NCI-H187 treated with DMSO at 0.1 percent for 48 hours (cell line): Measurements from ENCODE around the gene HDAC10.

Experiments used
- DNase-seq: peaks from one replicate; lab custom pipeline; 2025; lab: John Stamatoyannopoulos, UW

HDAC10 gene

GRCh38 chr22:50250555-50251476, at the start of gene HDAC10:
Gene HDAC10 (minus strand): TSS chr22:50251265. CDS start chr22:50251032, 233 bp downstream.
- no peak for DNase-seq

GRCh38 chr22:50300620-50301257, 49.7 kb upstream of the HDAC10 start:
- DNase-seq, result no peak

- DNase-seq, result no peak
These were observed 48.9 kb upstream of the HDAC10 start for GRCh38 chr22:50299785-50300619.

GRCh38 chr22:50298937-50299784, 48.1 kb upstream of the HDAC10 start:
- no peak for DNase-seq

- no peak for DNase-seq
These were observed 47.2 kb upstream of the HDAC10 start for GRCh38 chr22:50298266-50298637.

GRCh38 chr22:50297510-50298265, 46.6 kb upstream of the HDAC10 start:
- DNase-seq, result no peak

GRCh38 chr22:50296658-50297490, 45.8 kb upstream of the HDAC10 start:
- no peak for DNase-seq

- DNase-seq, result no peak
These were observed 43.2 kb upstream of the HDAC10 start for GRCh38 chr22:50294319-50294656.

- DNase-seq, result no peak
These were observed 42.6 kb upstream of the HDAC10 start for GRCh38 chr22:50293441-50294318.

GRCh38 chr22:50292643-50293440, 41.8 kb upstream of the HDAC10 start:
- DNase-seq, result no peak

GRCh38 chr22:50289942-50290630, 39.0 kb upstream of the HDAC10 start:
- DNase-seq, result no peak

- no peak for DNase-seq
These were observed 38.3 kb upstream of the HDAC10 start for GRCh38 chr22:50289151-50289941.

- DNase-seq, result no peak
These were observed 36.7 kb upstream of the HDAC10 start for GRCh38 chr22:50287731-50288130.

- DNase-seq, result no peak
These were observed 35.7 kb upstream of the HDAC10 start for GRCh38 chr22:50286701-50287318.

- no peak for DNase-seq
These were observed 35.2 kb upstream of the HDAC10 start for GRCh38 chr22:50286275-50286674.

- no peak for DNase-seq
These were observed 34.6 kb upstream of the HDAC10 start for GRCh38 chr22:50285568-50286229.
